HG02642 (cell line): ENCODE results near the gene ST7.
"Not testable (repeated sequence)": the region's sequence is repeated elsewhere in the genome, so short reads cannot be mapped to it uniquely, and the experiment has no call there.

ENCODE experiments used
- ATAC-seq: cut with Tn5 transposase; IDR thresholded peaks from one replicate; pipeline ENCODE4 v1.9.1; 2021; ENCODE audit warnings: mild to moderate bottlenecking; ENCODE audit not compliant: unreplicated experiment, poor library complexity

Gene ST7

GRCh38 chr7:116949941-116950801, 3.1 kb upstream of the ST7 start:
- no peak for ATAC-seq

- no peak for ATAC-seq
Measured at GRCh38 chr7:116950889-116951351, 2.4 kb upstream of the ST7 start.

GRCh38 chr7:116951366-116952292, 1.7 kb upstream of the ST7 start:
- ATAC-seq: no peak

GRCh38 chr7:116952635-116953371, 498 bp upstream of the ST7 start:
- ATAC-seq: no peak

- ATAC-seq: peak; percentile 31
Measured at GRCh38 chr7:116953906-116954838, 871 bp downstream of the ST7 start.

GRCh38 chr7:116955340-116955739, 2.0 kb downstream of the ST7 start:
- no peak for ATAC-seq

- ATAC-seq: peak; percentile 67
Measured at GRCh38 chr7:116955801-116956476, 2.6 kb downstream of the ST7 start.

- ATAC-seq: no peak
Measured at GRCh38 chr7:116956477-116956804, 3.1 kb downstream of the ST7 start.

- peak; percentile 27 for ATAC-seq
Measured at GRCh38 chr7:116957874-116958273, 4.6 kb downstream of the ST7 start.

GRCh38 chr7:116961966-116962673, 8.8 kb downstream of the ST7 start:
- ATAC-seq: not testable (repeated sequence)

GRCh38 chr7:116963234-116963633, 9.9 kb downstream of the ST7 start:
- ATAC-seq: no peak

GRCh38 chr7:116966601-116967000, 13.3 kb downstream of the ST7 start:
- ATAC-seq: no peak

- no peak for ATAC-seq
Measured at GRCh38 chr7:116967254-116967922, 14.1 kb downstream of the ST7 start.

- no peak for ATAC-seq
Measured at GRCh38 chr7:116967983-116968382, 14.7 kb downstream of the ST7 start.

- ATAC-seq: no peak
Measured at GRCh38 chr7:116968631-116969030, 15.3 kb downstream of the ST7 start.

- ATAC-seq: no peak
Measured at GRCh38 chr7:116969371-116969902, 16.1 kb downstream of the ST7 start.

GRCh38 chr7:116970238-116970910, 17.1 kb downstream of the ST7 start:
- peak; percentile 63 for ATAC-seq
